Mesenchymal stem cell (in vitro differentiated cells and primary cell): ENCODE measurements around the gene MTMR1.

Experiments
- DNase-seq: peaks from one replicate; pipeline ENCODE4 v3.0.0-alpha.2; 2013
- H2AFZ ChIP-seq: one replicate; pipeline ENCODE4 v1.6.1; 2013; ENCODE audit warnings: low read depth, mild to moderate bottlenecking, control low read depth, inconsistent platforms, low read length, moderate library complexity
- H2AK5ac ChIP-seq: 2 replicates; pipeline ENCODE4 v1.6.1; 2013; ENCODE audit warnings: low read length, moderate library complexity, mild to moderate bottlenecking, inconsistent platforms; ENCODE audit not compliant: severe bottlenecking
- H2BK120ac ChIP-seq: one replicate; pipeline ENCODE4 v1.6.1; 2013; ENCODE audit warnings: low read depth, mild to moderate bottlenecking, inconsistent platforms, low read length, moderate library complexity
- H2BK12ac ChIP-seq, 2 experiments: one replicate each; pipeline ENCODE4 v1.6.1; 2013; ENCODE audit warnings: inconsistent platforms in 2 of 2, low read length in 2 of 2, mild to moderate bottlenecking in 2 of 2, moderate library complexity in 2 of 2, control low read depth in 1 of 2
- H2BK15ac ChIP-seq: one replicate; pipeline ENCODE4 v1.6.1; 2013; ENCODE audit warnings: mild to moderate bottlenecking, low read depth, inconsistent platforms; ENCODE audit not compliant: poor library complexity, severe bottlenecking
- H2BK5ac ChIP-seq: 2 replicates; pipeline ENCODE4 v1.6.1; 2013; ENCODE audit warnings: low read depth, mild to moderate bottlenecking, low read length, control low read depth, inconsistent platforms; ENCODE audit not compliant: poor library complexity, severe bottlenecking
- H3K14ac ChIP-seq, 2 experiments: one replicate each; pipeline ENCODE4 v1.6.1; 2013; ENCODE audit warnings: inconsistent platforms in 2 of 2, low read length in 2 of 2, control low read depth in 1 of 2, mild to moderate bottlenecking in 1 of 2, moderate library complexity in 1 of 2
- H3K18ac ChIP-seq, 2 experiments: one replicate each; pipeline ENCODE4 v1.6.1; 2013; ENCODE audit warnings: inconsistent platforms in 2 of 2, low read length in 2 of 2, control low read depth in 1 of 2, low read depth in 1 of 2, mild to moderate bottlenecking in 1 of 2
- H3K23ac ChIP-seq, 2 experiments: one replicate each; pipeline ENCODE4 v1.6.1; 2013; ENCODE audit warnings: inconsistent platforms in 2 of 2, low read length in 2 of 2, mild to moderate bottlenecking in 2 of 2, moderate library complexity in 2 of 2, control low read depth in 1 of 2
- H3K27ac ChIP-seq: 2 replicates; pipeline ENCODE4 v1.5.1; 2013; ENCODE audit warnings: mild to moderate bottlenecking, moderate library complexity, low read length, control low read depth, inconsistent platforms; ENCODE audit not compliant: poor library complexity, severe bottlenecking
- H3K27me3 ChIP-seq, 2 experiments: 2 replicates each; pipeline versions ENCODE4 v1.6.1 to v1.7.0; 2013; ENCODE audit warnings: low read length in 2 of 2, mild to moderate bottlenecking in 2 of 2, moderate library complexity in 2 of 2, control low read depth in 1 of 2, inconsistent platforms in 1 of 2; ENCODE audit not compliant: control insufficient read depth in 1 of 2, insufficient read depth in 1 of 2
- H3K36me3 ChIP-seq, 2 experiments: 2 replicates each; pipeline versions ENCODE4 v1.6.1 to v1.7.0; 2013; ENCODE audit warnings: low read length in 2 of 2, control low read depth in 1 of 2, inconsistent platforms in 1 of 2, low read depth in 1 of 2, mild to moderate bottlenecking in 1 of 2; ENCODE audit not compliant: insufficient read depth in 2 of 2, control insufficient read depth in 1 of 2
- H3K4ac ChIP-seq, 2 experiments: one replicate each; pipeline ENCODE4 v1.6.1; 2013; ENCODE audit warnings: inconsistent platforms in 2 of 2, low read length in 2 of 2, mild to moderate bottlenecking in 2 of 2, moderate library complexity in 2 of 2, control low read depth in 1 of 2, low read depth in 1 of 2
- H3K4me1 ChIP-seq: 2 replicates; pipeline ENCODE4 v1.6.1; 2013; ENCODE audit warnings: low read depth, low read length, control low read depth; ENCODE audit not compliant: control insufficient read depth, insufficient read depth
- H3K4me2 ChIP-seq: 2 replicates; pipeline ENCODE4 v1.6.1; 2013; ENCODE audit warnings: low read length, mild to moderate bottlenecking, inconsistent platforms; ENCODE audit not compliant: poor library complexity, severe bottlenecking
- H3K4me3 ChIP-seq, 2 experiments: 2 replicates each; pipeline versions ENCODE4 v1.5.1 to v1.7.0; 2013; ENCODE audit warnings: low read length in 2 of 2, mild to moderate bottlenecking in 2 of 2, control low read depth in 1 of 2, low read depth in 1 of 2; ENCODE audit not compliant: insufficient read depth in 1 of 2
- H3K79me1 ChIP-seq: replicated peaks from 2 replicates; pipeline ENCODE4 v1.6.1; 2013; ENCODE audit warnings: mild to moderate bottlenecking, control low read depth, low read length, inconsistent platforms; ENCODE audit not compliant: poor library complexity, severe bottlenecking
- H3K9ac ChIP-seq: 2 replicates; pipeline ENCODE4 v1.7.0; 2013; ENCODE audit warnings: mild to moderate bottlenecking, low read length, moderate library complexity
- H3K9me3 ChIP-seq: 2 replicates; pipeline ENCODE4 v1.7.0; 2013; ENCODE audit warnings: mild to moderate bottlenecking, low read length; ENCODE audit not compliant: control insufficient read depth
- H4K8ac ChIP-seq: one replicate; pipeline ENCODE4 v1.6.1; 2013; ENCODE audit warnings: inconsistent platforms, mild to moderate bottlenecking, low read length, moderate library complexity
- H4K91ac ChIP-seq: one replicate; pipeline ENCODE4 v1.6.1; 2013; ENCODE audit warnings: mild to moderate bottlenecking, low read length, inconsistent platforms
- WGBS: methylation state at CpG from one replicate; pipeline ENCODE4 v1.1.7; 2013; ENCODE audit warnings: mixed read lengths; 5-methylcytosine and 5-hydroxymethylcytosine counted together

MTMR1 gene

DNA sequence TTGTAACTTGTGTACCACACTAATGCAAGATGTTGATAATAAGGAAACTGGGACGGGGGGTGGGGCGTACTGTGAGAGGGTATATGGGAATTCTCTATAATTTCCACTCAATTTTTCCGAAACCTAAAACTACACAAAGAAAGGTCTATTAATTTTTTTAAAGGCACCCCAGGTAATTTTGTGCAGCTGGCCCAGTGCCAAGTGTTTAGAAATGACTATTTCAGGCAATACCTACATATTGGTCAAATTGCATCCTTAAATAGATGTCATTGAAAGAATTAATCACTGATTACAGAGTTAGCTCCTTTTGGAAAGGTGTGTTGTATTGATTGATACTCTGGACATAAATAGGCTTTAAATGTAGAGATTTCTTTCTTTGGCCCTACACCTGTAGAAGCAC lies 10.1 kb upstream of the MTMR1 start:
- Histone ChIP-seq H2BK120ac (no peak overlapping the region), H3K79me1 (no peaks in the 10 kb centered on the region), H3K4ac (no peak overlapping the region), H3K18ac (no peak overlapping the region), H3K27ac (no peak overlapping the region), H4K8ac (no peak overlapping the region), H4K91ac (no peak overlapping the region), H2BK12ac (no peak overlapping the region), H3K36me3 (no peaks in the 10 kb centered on the region), H3K9ac (no peak overlapping the region), H2BK5ac (no peak overlapping the region), H3K9me3 (peaks cover 2% of the 10 kb centered on the region), H3K4me3 (no peak overlapping the region), H3K14ac (no peak overlapping the region), H2AK5ac (no peak overlapping the region), H2BK15ac (no peak overlapping the region), H3K4me2 (no peak overlapping the region), H3K27me3 (peaks cover 0 to 3% of the 10 kb centered on the region in 2 experiments), H2AFZ (no peak overlapping the region), H3K4me1 (peaks cover under 1% of the 10 kb centered on the region), H3K23ac (no peak overlapping the region)
- WGBS, result no CpG with 5 or more reads among the region's 3 CpGs
- DNase-seq, result no peak

DNA sequence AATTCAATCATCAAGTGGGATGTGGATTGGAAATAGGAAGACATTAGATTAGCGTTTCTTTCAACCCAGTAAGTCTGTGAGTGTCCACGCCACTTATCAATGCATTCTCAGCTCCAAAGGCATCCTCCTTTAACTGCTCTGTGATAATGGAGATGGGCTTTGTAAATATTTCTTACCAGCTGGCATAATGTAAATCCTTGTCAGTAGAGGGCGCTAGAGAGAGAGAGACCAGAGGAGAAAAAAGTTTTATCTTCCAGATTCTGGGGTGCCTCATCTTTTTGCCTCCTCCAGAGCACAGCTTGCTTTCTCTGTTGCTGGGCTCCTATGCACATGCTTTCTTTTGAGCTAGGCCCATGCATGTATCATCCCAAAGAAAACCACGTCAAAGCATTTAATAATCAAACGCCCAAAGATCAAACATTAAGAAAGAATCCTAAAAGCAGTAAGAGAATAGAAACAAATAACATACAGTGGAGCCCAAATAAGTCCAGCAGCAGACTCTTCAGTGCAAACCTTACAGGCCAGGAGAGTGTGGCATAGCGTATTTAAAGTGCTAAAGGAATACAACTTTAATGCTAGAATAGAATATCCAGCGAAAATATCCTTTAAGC lies 9.6 kb upstream of the MTMR1 start:
- Histone ChIP-seq H3K14ac (no peak overlapping the region), H2BK12ac (no peak overlapping the region), H3K18ac (no peak overlapping the region), H2AK5ac (no peak overlapping the region), H3K27me3 (no peaks in the 10 kb centered on the region), H2BK5ac (no peak overlapping the region), H3K4me3 (no peak overlapping the region), H4K8ac (no peak overlapping the region), H3K4ac (no peak overlapping the region), H2AFZ (no peak overlapping the region), H2BK15ac (no peak overlapping the region), H3K9ac (no peak overlapping the region), H3K9me3 (peaks cover 6% of the 10 kb centered on the region), H3K4me2 (no peak overlapping the region), H4K91ac (no peak overlapping the region), H3K4me1 (peaks cover 3% of the 10 kb centered on the region), H2BK120ac (no peak overlapping the region), H3K79me1 (no peaks in the 10 kb centered on the region), H3K36me3 (no peaks in the 10 kb centered on the region), H3K27ac (no peak overlapping the region), H3K23ac (no peak overlapping the region)
- DNase-seq, result peak; percentile 46
- WGBS, result 8% methylated on average over 2 of the region's 7 CpGs

DNA sequence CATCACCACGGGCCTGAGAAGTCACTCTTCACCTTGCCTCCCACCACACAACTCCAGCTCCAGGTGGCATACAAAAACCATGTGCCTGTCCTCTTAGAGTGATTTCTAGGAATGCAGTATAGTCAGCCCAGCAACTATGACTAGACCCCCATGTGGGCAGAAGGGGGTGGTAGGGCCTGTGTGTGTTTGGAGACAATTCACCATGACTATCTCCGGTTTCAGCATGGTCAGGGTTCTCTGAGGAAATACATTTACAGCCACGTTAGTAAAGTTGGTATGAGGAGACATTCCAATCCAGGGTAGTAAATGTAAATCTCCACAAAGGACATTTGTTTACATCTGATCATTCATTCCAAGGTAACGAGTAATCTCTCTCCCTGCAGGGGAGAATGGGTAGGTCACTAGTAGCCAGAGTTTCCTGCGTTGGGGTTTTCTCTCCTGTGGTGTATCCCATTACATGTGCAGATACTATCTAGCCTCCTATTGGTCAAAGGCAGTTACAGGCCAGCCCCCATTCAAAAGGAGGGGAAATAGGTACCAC lies 4.2 kb upstream of the MTMR1 start:
- peak; percentile 93 for DNase-seq
- Histone ChIP-seq H3K4me1 (peaks cover 7% of the 10 kb centered on the region), H2BK5ac (no peak overlapping the region), H2AFZ (no peak overlapping the region), H3K9ac (no peak overlapping the region), H3K9me3 (peaks cover 31% of the 10 kb centered on the region), H4K91ac (no peak overlapping the region), H4K8ac (peak overlapping the region; percentile 15), H3K14ac (no peak overlapping the region), H2BK120ac (no peak overlapping the region), H3K4me3 (peak overlapping the region in 1 of 2 experiments; percentile 4), H3K4me2 (no peak overlapping the region), H3K4ac (peak overlapping the region in 1 of 2 experiments; percentile 64), H3K18ac (no peak overlapping the region), H3K36me3 (peaks cover 0 to 3% of the 10 kb centered on the region in 2 experiments), H3K27me3 (no peaks in the 10 kb centered on the region), H2AK5ac (no peak overlapping the region), H3K27ac (peak overlapping the region; percentile 85), H2BK12ac (no peak overlapping the region), H3K79me1 (no peaks in the 10 kb centered on the region), H3K23ac (no peak overlapping the region), H2BK15ac (no peak overlapping the region)
- 0% methylated on average over 1 of the region's 5 CpGs for WGBS

DNA sequence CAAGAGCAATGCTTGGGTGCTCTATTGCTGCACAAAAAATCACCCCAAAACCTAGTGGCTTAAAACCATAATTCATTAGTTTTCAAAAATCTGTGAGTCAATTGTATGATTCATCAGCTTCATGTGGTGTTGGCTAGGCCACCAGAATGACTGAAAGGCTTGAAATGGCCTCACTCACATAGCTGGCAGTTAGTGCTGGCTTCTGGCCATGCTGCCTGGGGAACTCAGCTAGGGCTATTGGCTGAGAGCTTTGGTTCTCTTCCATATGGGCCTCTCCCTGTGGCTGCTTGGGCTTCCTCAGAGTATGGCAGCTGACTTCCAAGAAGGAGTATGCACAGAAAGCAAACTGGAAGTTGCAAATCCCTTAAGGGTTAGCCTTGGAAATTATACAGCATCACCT lies 3.1 kb upstream of the MTMR1 start:
- Histone ChIP-seq H2BK15ac (no peak overlapping the region), H3K4me3 (no peak overlapping the region), H2AK5ac (peak overlapping the region; percentile 54), H2BK12ac (no peak overlapping the region), H2AFZ (no peak overlapping the region), H3K23ac (no peak overlapping the region), H4K91ac (no peak overlapping the region), H3K14ac (no peak overlapping the region), H3K9ac (no peak overlapping the region), H3K27me3 (no peaks in the 10 kb centered on the region), H4K8ac (no peak overlapping the region), H3K79me1 (no peaks in the 10 kb centered on the region), H3K4me2 (no peak overlapping the region), H3K4me1 (peaks cover 7% of the 10 kb centered on the region), H3K27ac (peak overlapping the region; percentile 75), H3K9me3 (peaks cover 31% of the 10 kb centered on the region), H2BK5ac (no peak overlapping the region), H3K36me3 (peaks cover 0 to 3% of the 10 kb centered on the region in 2 experiments), H3K18ac (no peak overlapping the region), H2BK120ac (no peak overlapping the region), H3K4ac (no peak overlapping the region)
- peak; percentile 59 for DNase-seq
